Measurements from ENCODE around the gene VWA5A.

DNA sequence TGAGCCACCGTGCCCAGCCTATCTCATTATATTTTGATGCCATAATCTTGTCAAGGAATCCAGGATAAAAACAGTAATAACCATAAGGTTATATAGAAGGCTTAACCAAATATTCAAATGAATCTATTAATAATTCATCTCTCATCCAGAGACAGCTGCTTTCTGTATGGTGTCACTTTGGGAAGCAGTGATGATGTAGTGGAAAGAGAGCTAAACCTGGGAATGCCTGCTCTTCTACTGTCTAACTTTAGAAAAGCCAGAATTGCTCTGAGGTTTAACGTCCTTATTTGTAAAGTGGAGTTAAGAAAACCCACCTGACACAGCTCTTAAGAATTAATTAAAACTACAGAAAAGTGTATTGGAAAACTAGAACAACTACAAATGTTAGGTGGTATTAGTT is 38.6 kb downstream of the VWA5A start:
- TF ChIP-seq, protein P1, sequence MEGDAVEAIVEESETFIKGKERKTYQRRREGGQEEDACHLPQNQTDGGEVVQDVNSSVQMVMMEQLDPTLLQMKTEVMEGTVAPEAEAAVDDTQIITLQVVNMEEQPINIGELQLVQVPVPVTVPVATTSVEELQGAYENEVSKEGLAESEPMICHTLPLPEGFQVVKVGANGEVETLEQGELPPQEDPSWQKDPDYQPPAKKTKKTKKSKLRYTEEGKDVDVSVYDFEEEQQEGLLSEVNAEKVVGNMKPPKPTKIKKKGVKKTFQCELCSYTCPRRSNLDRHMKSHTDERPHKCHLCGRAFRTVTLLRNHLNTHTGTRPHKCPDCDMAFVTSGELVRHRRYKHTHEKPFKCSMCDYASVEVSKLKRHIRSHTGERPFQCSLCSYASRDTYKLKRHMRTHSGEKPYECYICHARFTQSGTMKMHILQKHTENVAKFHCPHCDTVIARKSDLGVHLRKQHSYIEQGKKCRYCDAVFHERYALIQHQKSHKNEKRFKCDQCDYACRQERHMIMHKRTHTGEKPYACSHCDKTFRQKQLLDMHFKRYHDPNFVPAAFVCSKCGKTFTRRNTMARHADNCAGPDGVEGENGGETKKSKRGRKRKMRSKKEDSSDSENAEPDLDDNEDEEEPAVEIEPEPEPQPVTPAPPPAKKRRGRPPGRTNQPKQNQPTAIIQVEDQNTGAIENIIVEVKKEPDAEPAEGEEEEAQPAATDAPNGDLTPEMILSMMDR (IDR thresholded peaks at IDR 0.05; ENCODE audit: low read depth, low read length), result no peak
- no peak for TF ChIP-seq EZH2phosphoT487 (IDR thresholded peaks at IDR 0.05; ENCODE audit: low read depth)

All from OCI-LY3 (cell line).